ENCODE data around the gene LCE1E.

LCE1E gene

GRCh38 chr1:152806576-152806975, 20.5 kb downstream of the LCE1E start, which contains the start of gene LCE1C:
LCE1C (minus strand) TSS chr1:152806651; CDS start chr1:152805478, 1,173 bp downstream.
- Histone ChIP-seq H3K4me1 (ENCODE audit: insufficient read depth, low read length) (no peaks in the 10 kb centered on the region), H3K36me3 (ENCODE audit: insufficient read depth, low read length) (no peaks in the 10 kb centered on the region), H3K27me3 (ENCODE audit: insufficient read depth, low read length) (no peaks in the 10 kb centered on the region), H3K9me3 (ENCODE audit: low read length) (no peaks in the 10 kb centered on the region), H3K4me3 (ENCODE audit: low read length) (no peak within 1 kb of the TSS), H2AFZ (ENCODE audit: low read depth, low read length) (no peak within 1 kb of the TSS)

- H3K4me3 ChIP-seq (ENCODE audit: low read length), result no peak overlapping the region
- H2AFZ ChIP-seq (ENCODE audit: low read depth, low read length), result no peak overlapping the region
- no peaks in the 10 kb centered on the region for H3K36me3 ChIP-seq (ENCODE audit: insufficient read depth, low read length)
- H3K27me3 ChIP-seq (ENCODE audit: insufficient read depth, low read length), result no peaks in the 10 kb centered on the region
- no peaks in the 10 kb centered on the region for H3K9me3 ChIP-seq (ENCODE audit: low read length)
- no peaks in the 10 kb centered on the region for H3K4me1 ChIP-seq (ENCODE audit: insufficient read depth, low read length)
Measured at GRCh38 chr1:152811050-152811449, 25.0 kb downstream of the LCE1E start.

- Histone ChIP-seq H3K4me3 (ENCODE audit: low read length) (no peak within 1 kb of the TSS), H3K9me3 (ENCODE audit: low read length) (no peaks in the 10 kb centered on the region), H3K36me3 (ENCODE audit: insufficient read depth, low read length) (no peaks in the 10 kb centered on the region), H3K4me1 (ENCODE audit: insufficient read depth, low read length) (no peaks in the 10 kb centered on the region), H2AFZ (ENCODE audit: low read depth, low read length) (no peak within 1 kb of the TSS), H3K27me3 (ENCODE audit: insufficient read depth, low read length) (no peaks in the 10 kb centered on the region)
Measured at GRCh38 chr1:152811671-152812070, 25.6 kb downstream of the LCE1E start, which contains the start of gene LCE1B. LCE1B (plus strand) TSS chr1:152811971; CDS start chr1:152812447, 476 bp downstream.

GRCh38 chr1:152817309-152817708, 31.3 kb downstream of the LCE1E start:
- no peaks in the 10 kb centered on the region for H3K4me1 ChIP-seq (ENCODE audit: insufficient read depth, low read length)
- no peaks in the 10 kb centered on the region for H3K27me3 ChIP-seq (ENCODE audit: insufficient read depth, low read length)
- H3K9me3 ChIP-seq (ENCODE audit: low read length), result no peaks in the 10 kb centered on the region
- H3K4me3 ChIP-seq (ENCODE audit: low read length), result no peak overlapping the region
- no peaks in the 10 kb centered on the region for H3K36me3 ChIP-seq (ENCODE audit: insufficient read depth, low read length)
- no peak overlapping the region for H2AFZ ChIP-seq (ENCODE audit: low read depth, low read length)

- Histone ChIP-seq H3K9me3 (ENCODE audit: low read length) (no peaks in the 10 kb centered on the region), H3K27me3 (ENCODE audit: insufficient read depth, low read length) (no peaks in the 10 kb centered on the region), H3K36me3 (ENCODE audit: insufficient read depth, low read length) (no peaks in the 10 kb centered on the region), H3K4me1 (ENCODE audit: insufficient read depth, low read length) (no peaks in the 10 kb centered on the region), H3K4me3 (ENCODE audit: low read length) (no peak overlapping the region), H2AFZ (ENCODE audit: low read depth, low read length) (no peak overlapping the region)
Measured at GRCh38 chr1:152823294-152823693, 37.2 kb downstream of the LCE1E start.

- Histone ChIP-seq H3K9me3 (ENCODE audit: low read length) (no peaks in the 10 kb centered on the region), H3K27me3 (ENCODE audit: insufficient read depth, low read length) (no peaks in the 10 kb centered on the region), H3K4me1 (ENCODE audit: insufficient read depth, low read length) (no peaks in the 10 kb centered on the region), H3K4me3 (ENCODE audit: low read length) (no peak overlapping the region), H3K36me3 (ENCODE audit: insufficient read depth, low read length) (no peaks in the 10 kb centered on the region), H2AFZ (ENCODE audit: low read depth, low read length) (no peak overlapping the region)
Measured at GRCh38 chr1:152824964-152825363, 38.9 kb downstream of the LCE1E start.

GRCh38 chr1:152827173-152827572, 41.1 kb downstream of the LCE1E start, which contains the start of gene LCE1A:
LCE1A (plus strand) TSS chr1:152827473; CDS start chr1:152827473, 0 bp downstream.
- H3K9me3 ChIP-seq (ENCODE audit: low read length), result no peaks in the 10 kb centered on the region
- H2AFZ ChIP-seq (ENCODE audit: low read depth, low read length), result no peak within 1 kb of the TSS
- no peaks in the 10 kb centered on the region for H3K4me1 ChIP-seq (ENCODE audit: insufficient read depth, low read length)
- no peaks in the 10 kb centered on the region for H3K27me3 ChIP-seq (ENCODE audit: insufficient read depth, low read length)
- H3K4me3 ChIP-seq (ENCODE audit: low read length), result no peak within 1 kb of the TSS
- no peaks in the 10 kb centered on the region for H3K36me3 ChIP-seq (ENCODE audit: insufficient read depth, low read length)

GRCh38 chr1:152836870-152837269, 50.8 kb downstream of the LCE1E start:
- Histone ChIP-seq H3K4me1 (ENCODE audit: insufficient read depth, low read length) (no peaks in the 10 kb centered on the region), H3K9me3 (ENCODE audit: low read length) (no peaks in the 10 kb centered on the region), H3K36me3 (ENCODE audit: insufficient read depth, low read length) (no peaks in the 10 kb centered on the region), H3K27me3 (ENCODE audit: insufficient read depth, low read length) (no peaks in the 10 kb centered on the region), H3K4me3 (ENCODE audit: low read length) (no peak overlapping the region), H2AFZ (ENCODE audit: low read depth, low read length) (no peak overlapping the region)
